Stimulated activated CD8-positive, alpha-beta memory T cell treated with anti-CD3 and anti-CD28 coated beads, Interleukin-7, amount 100 ng/mL, for 24 hours (primary cell): Measurements from ENCODE around the gene CRYZ.
"Not testable (repeated sequence)": the region's sequence is repeated elsewhere in the genome, so short reads cannot be mapped to it uniquely, and the experiment has no call there.

Experiments
- DNase-seq: peaks from one replicate; pipeline ENCODE4 v3.0.0-alpha.2; 2020; ENCODE audit warnings: low read depth

The CRYZ gene

GRCh38 chr1:74681449-74681848 is 51.4 kb downstream of the CRYZ start:
- no peak for DNase-seq

- DNase-seq, result no peak
Observed at GRCh38 chr1:74681001-74681400, 51.8 kb downstream of the CRYZ start.

- no peak for DNase-seq
Observed at GRCh38 chr1:74679811-74680210, 53.0 kb downstream of the CRYZ start.

- no peak for DNase-seq
Observed at GRCh38 chr1:74677926-74678325, 54.9 kb downstream of the CRYZ start.

GRCh38 chr1:74674278-74675048 is 58.4 kb downstream of the CRYZ start:
- no peak for DNase-seq

- no peak for DNase-seq
Observed at GRCh38 chr1:74673351-74674111, 59.3 kb downstream of the CRYZ start, which contains the start of gene ERICH3. ERICH3 (minus strand) TSS chr1:74673792; CDS start chr1:74673519, 273 bp downstream.

GRCh38 chr1:74670866-74671265 is 62.0 kb downstream of the CRYZ start:
- DNase-seq, result not testable (repeated sequence)
